H9 (cell line): Measurements from ENCODE around the gene DLK1. TPM values are rescaled to one million over a fixed set of nuclear protein-coding genes. Genes with fewer than 3 reads are reported as not detected.
A peak's percentile ranks its signal among the peaks of the same experiment; 100 is the strongest.

Experiments used
- DNase-seq: peaks from one replicate; pipeline ENCODE4 v3.0.0-alpha.2; 2017
- H2AFZ ChIP-seq: one replicate; pipeline ENCODE4 v1.6.1; 2013; ENCODE audit warnings: mild to moderate bottlenecking, low read length, control low read depth, moderate library complexity
- H2AK5ac ChIP-seq: 2 replicates; pipeline ENCODE4 v1.6.1; 2013; ENCODE audit warnings: low read length, control low read depth, mixed read lengths; ENCODE audit not compliant: insufficient read length
- H2BK120ac ChIP-seq: one replicate; pipeline ENCODE4 v1.6.1; 2013; ENCODE audit warnings: low read depth, mild to moderate bottlenecking, low read length, control low read depth, inconsistent platforms; ENCODE audit not compliant: poor library complexity, severe bottlenecking
- H2BK12ac ChIP-seq: 2 replicates; pipeline ENCODE4 v1.6.1; 2013; ENCODE audit warnings: low read length, control low read depth, mixed read lengths, low read depth; ENCODE audit not compliant: insufficient read length
- H2BK15ac ChIP-seq: 2 replicates; pipeline ENCODE4 v1.6.1; 2013; ENCODE audit warnings: low read depth, low read length, control low read depth
- H2BK20ac ChIP-seq: one replicate; pipeline ENCODE4 v1.6.1; 2013; ENCODE audit warnings: low read depth, mild to moderate bottlenecking, low read length, control low read depth, inconsistent platforms; ENCODE audit not compliant: poor library complexity, severe bottlenecking
- H2BK5ac ChIP-seq: 2 replicates; pipeline ENCODE4 v1.6.1; 2013; ENCODE audit warnings: low read length, control low read depth, mixed read lengths; ENCODE audit not compliant: insufficient read length
- H3K14ac ChIP-seq: 2 replicates; pipeline ENCODE4 v1.6.1; 2013; ENCODE audit warnings: low read length, control low read depth; ENCODE audit not compliant: insufficient read depth
- H3K18ac ChIP-seq: 2 replicates; pipeline ENCODE4 v1.6.1; 2013; ENCODE audit warnings: low read depth, mild to moderate bottlenecking, mixed read lengths, low read length, control low read depth; ENCODE audit not compliant: insufficient read length
- H3K23ac ChIP-seq: 2 replicates; pipeline ENCODE4 v1.6.1; 2013; ENCODE audit warnings: low read length, control low read depth, mixed read lengths, low read depth; ENCODE audit not compliant: insufficient read length
- H3K23me2 ChIP-seq: 2 replicates; pipeline ENCODE4 v1.6.1; 2013; ENCODE audit warnings: low read depth, mild to moderate bottlenecking, mixed read lengths, low read length, control low read depth; ENCODE audit not compliant: insufficient read length, poor library complexity, severe bottlenecking
- H3K27ac ChIP-seq: 2 replicates; pipeline ENCODE4 v1.5.1; 2013; ENCODE audit warnings: low read length, control low read depth, mixed read lengths, low read depth; ENCODE audit not compliant: insufficient read length
- H3K27me3 ChIP-seq: 2 replicates; pipeline ENCODE4 v1.6.1; 2013; ENCODE audit warnings: low read length, control low read depth, inconsistent platforms; ENCODE audit not compliant: insufficient read depth
- H3K4ac ChIP-seq: 2 replicates; pipeline ENCODE4 v1.6.1; 2013; ENCODE audit warnings: low read depth, mild to moderate bottlenecking, control low read depth, inconsistent platforms, low read length, moderate library complexity
- H3K4me1 ChIP-seq: 2 replicates; pipeline ENCODE4 v1.6.1; 2013; ENCODE audit warnings: low read length, control low read depth, inconsistent platforms; ENCODE audit not compliant: insufficient read depth
- H3K4me2 ChIP-seq: 2 replicates; pipeline ENCODE4 v1.6.1; 2013; ENCODE audit warnings: low read length, control low read depth, mixed read lengths; ENCODE audit not compliant: insufficient read length, insufficient read depth
- H3K56ac ChIP-seq: 2 replicates; pipeline ENCODE4 v1.6.1; 2013; ENCODE audit warnings: low read depth, mild to moderate bottlenecking, mixed read lengths, low read length, control low read depth; ENCODE audit not compliant: insufficient read length
- H3K79me1 ChIP-seq: 2 replicates; pipeline ENCODE4 v1.6.1; 2013; ENCODE audit warnings: low read depth, mild to moderate bottlenecking, moderate library complexity, low read length, control low read depth, inconsistent platforms; ENCODE audit not compliant: insufficient read depth, poor library complexity, severe bottlenecking
- H3K79me2 ChIP-seq: 2 replicates; pipeline ENCODE4 v1.6.1; 2013; ENCODE audit warnings: low read length, control low read depth, inconsistent platforms; ENCODE audit not compliant: insufficient read depth
- H3K9ac ChIP-seq: 2 replicates; pipeline ENCODE4 v1.6.1; 2013; ENCODE audit warnings: low read length, control low read depth, mixed read lengths; ENCODE audit not compliant: insufficient read length; ENCODE audit errors: extremely low read depth
- H3K9me3 ChIP-seq: one replicate; pipeline ENCODE4 v1.6.1; 2013; ENCODE audit warnings: low read depth, low read length, inconsistent platforms; ENCODE audit not compliant: control insufficient read depth
- H3T11ph ChIP-seq: one replicate; pipeline ENCODE4 v1.6.1; 2013; ENCODE audit warnings: mild to moderate bottlenecking, low read length, control low read depth, inconsistent platforms
- H4K20me1 ChIP-seq: one replicate; pipeline ENCODE4 v1.6.1; 2013; ENCODE audit not compliant: control insufficient read depth, insufficient read length, insufficient read depth
- H4K5ac ChIP-seq: 2 replicates; pipeline ENCODE4 v1.6.1; 2013; ENCODE audit warnings: low read depth, mild to moderate bottlenecking, mixed read lengths, low read length, control low read depth; ENCODE audit not compliant: insufficient read length
- H4K8ac ChIP-seq: replicated peaks from 2 replicates; pipeline ENCODE4 v1.6.1; 2013; ENCODE audit warnings: low read length, control low read depth, mixed read lengths, low read depth; ENCODE audit not compliant: insufficient read length
- H4K91ac ChIP-seq: 2 replicates; pipeline ENCODE4 v1.6.1; 2013; ENCODE audit warnings: low read depth, mild to moderate bottlenecking, moderate library complexity, mixed read lengths, low read length, control low read depth; ENCODE audit not compliant: insufficient read length
- H3K27ac Mint-ChIP-seq, 3 experiments: 2 replicates in 2 of 3; 3 replicates in 1 of 3; pipeline ENCODE4 v1.8.0; 2020 to 2021; ENCODE audit warnings: mixed read lengths in 3 of 3, mild to moderate bottlenecking in 1 of 3, moderate library complexity in 1 of 3
- H3K27me3 Mint-ChIP-seq: 2 replicates; pipeline ENCODE4 v1.8.0; 2021; ENCODE audit warnings: low read depth, mild to moderate bottlenecking, moderate library complexity, mixed read lengths
- H3K36me3 Mint-ChIP-seq, 3 experiments: 2 replicates in 2 of 3; 3 replicates in 1 of 3; pipeline ENCODE4 v1.8.0; 2020 to 2021; ENCODE audit warnings: low read depth in 3 of 3, mixed read lengths in 3 of 3; ENCODE audit not compliant: insufficient read depth in 1 of 3
- H3K4me1 Mint-ChIP-seq, 2 experiments: 2 replicates each; pipeline ENCODE4 v1.8.0; 2020; ENCODE audit warnings: mixed read lengths in 2 of 2
- H3K4me3 Mint-ChIP-seq, 2 experiments: 2 replicates in 1 of 2; 3 replicates in 1 of 2; pipeline ENCODE4 v1.8.0; 2020 to 2021; ENCODE audit warnings: mild to moderate bottlenecking in 2 of 2, mixed read lengths in 2 of 2, moderate library complexity in 1 of 2
- H3K9me3 Mint-ChIP-seq, 2 experiments: 2 replicates in 1 of 2; 3 replicates in 1 of 2; pipeline ENCODE4 v1.8.0; 2020; ENCODE audit warnings: mild to moderate bottlenecking in 2 of 2, mixed read lengths in 2 of 2, moderate library complexity in 1 of 2
- CTCF ChIP-seq: fragments of 200-600 bp; sonication (generic); conservative IDR thresholded peaks from 3 replicates; pipeline ENCODE4 v1.8.0; 2021; ENCODE audit warnings: antibody characterized with exemption, mild to moderate bottlenecking
- WGBS: extraction: QIAGEN DNeasy Blood & Tissue Kit; methylation state at CpG from one replicate; pipeline ENCODE4 v1.1.7; 2013; ENCODE audit warnings: missing lambda C conversion rate, low lambda C conversion rate, mixed read lengths; ENCODE audit not compliant: insufficient read length; ENCODE audit errors: extremely low coverage; 5-methylcytosine and 5-hydroxymethylcytosine counted together
- total RNA-seq: library from RNA; stranded (reverse); gene quantifications from 2 replicates; pipeline ENCODE4 v1.2.1, GENCODE V29; 2021

Gene DLK1
- total RNA-seq, 1 experiment from 2014 or later, result 2.8 TPM

GRCh38 chr14:100772607-100773165 is 46.0 kb downstream of the DLK1 start:
- Mint-ChIP-seq H3K36me3 (peaks cover 0 to 16% (median 15%) of the 10 kb centered on the region in 3 experiments; a peak in 6 of 7 replicates), H3K27ac (no peak overlapping the region)
- H2BK5ac ChIP-seq, result no peak overlapping the region

More at GRCh38 chr14:100772607-100773165, 46.0 kb downstream of the DLK1 start:
- Histone ChIP-seq H2AK5ac (no peak overlapping the region), H3K4me2 (no peak overlapping the region), H3T11ph (no peak overlapping the region), H3K79me1 (no peaks in the 10 kb centered on the region), H3K9ac (no peak overlapping the region), H4K8ac (no peak overlapping the region), H4K5ac (no peak overlapping the region), H3K4me1 (no peaks in the 10 kb centered on the region), H3K79me2 (no peaks in the 10 kb centered on the region), H2BK15ac (no peak overlapping the region), H2BK120ac (no peak overlapping the region), H3K23me2 (no peaks in the 10 kb centered on the region), H3K14ac (no peak overlapping the region), H4K20me1 (no peaks in the 10 kb centered on the region), H3K9me3 (no peaks in the 10 kb centered on the region), H2AFZ (no peak overlapping the region), H4K91ac (no peak overlapping the region), H3K56ac (no peak overlapping the region), H3K18ac (no peak overlapping the region), H2BK12ac (no peak overlapping the region), H3K27me3 (no peaks in the 10 kb centered on the region; the same call in 1 of the 2 replicates), H3K23ac (no peak overlapping the region), H3K27ac (no peak overlapping the region), H3K4ac (no peak overlapping the region), H2BK20ac (no peak overlapping the region)
- peaks cover 29% of the 10 kb centered on the region for H3K27me3 Mint-ChIP-seq
- peak; percentile 15 for DNase-seq
- no CpG with 5 or more reads among the region's 9 CpGs for WGBS
- H3K9me3 Mint-ChIP-seq, result peaks cover 14 to 16% of the 10 kb centered on the region in 2 experiments
- no peaks in the 10 kb centered on the region; a peak in 1 of 4 replicates for H3K4me1 Mint-ChIP-seq
- TF ChIP-seq CTCF, result no peak
- H3K4me3 Mint-ChIP-seq, result no peak overlapping the region
